Heart left ventricle (tissue), 16 donors: ENCODE measurements around the gene RIC8B. TPM values are rescaled to one million over a fixed set of nuclear protein-coding genes. Genes with fewer than 3 reads are reported as not detected.

ENCODE experiments used
- ATAC-seq, 4 donors: fragments of 200-7000 bp; cut with Tn5 transposase; one replicate each; pipeline ENCODE4 v1.9.1; 2020 to 2022; ENCODE audit warnings: moderate library complexity in 4 of 4, mild to moderate bottlenecking in 3 of 4, moderate number of reproducible peaks in 1 of 4
- DNase-seq, 5 donors: peaks; one replicate each; pipeline ENCODE4 v3.0.0-alpha.2; 2020
- H3K27ac ChIP-seq, 12 donors: fragments of 200-600 bp; sonication (generic) in 4 of 12; one replicate each; pipeline versions ENCODE4 v1.5.0 to v1.8.0; 2016 to 2022; ENCODE audit warnings: mild to moderate bottlenecking in 2 of 12
- H3K27me3 ChIP-seq, 9 donors: fragments of 200-600 bp; sonication (generic) in 2 of 9; one replicate each; pipeline versions ENCODE4 v1.5.1 to v1.8.0; 2016 to 2022; ENCODE audit warnings: mild to moderate bottlenecking in 3 of 9
- H3K36me3 ChIP-seq, 9 donors: fragments of 200-600 bp; sonication (generic) in 2 of 9; one replicate each; pipeline versions ENCODE4 v1.5.0 to v1.8.0; 2018 to 2022; ENCODE audit warnings: mild to moderate bottlenecking in 2 of 9
- H3K4me1 ChIP-seq, 12 donors: fragments of 200-600 bp; sonication (generic) in 4 of 12; one replicate each; pipeline versions ENCODE4 v1.5.0 to v1.8.0; 2016 to 2022; ENCODE audit warnings: mild to moderate bottlenecking in 3 of 12
- H3K4me3 ChIP-seq, 12 donors: fragments of 200-600 bp; sonication (generic) in 4 of 12; one replicate each; pipeline versions ENCODE4 v1.5.0 to v1.8.0; 2017 to 2022; ENCODE audit warnings: mild to moderate bottlenecking in 9 of 12, moderate library complexity in 4 of 12
- H3K9me3 ChIP-seq, 12 donors: fragments of 200-600 bp; sonication (generic) in 4 of 12; one replicate each; pipeline versions ENCODE4 v1.5.0 to v1.8.0; 2016 to 2022; ENCODE audit warnings: mild to moderate bottlenecking in 1 of 12
- POLR2A ChIP-seq, 2 donors: fragments of 450-650 bp; IDR thresholded peaks; one replicate each; pipeline ENCODE4 v1.6.1; 2017; ENCODE audit warnings: antibody characterized with exemption in 2 of 2, mild to moderate bottlenecking in 2 of 2, moderate library complexity in 2 of 2
- WGBS, 4 donors: extraction: QIAGEN DNeasy Blood & Tissue Kit in 2 of 4; methylation state at CpG; one replicate each; pipeline versions ENCODE4 v1.1.5 to v1.1.7; 2013 to 2018; 5-methylcytosine and 5-hydroxymethylcytosine counted together
- intact Hi-C, 10 donors: fragments of 100-400 bp; cut with DNase I; formaldehyde crosslinking; loops; one replicate each; pipeline versions ENCODE4 v1.11.1 to v1.14.2; 2022
- polyA plus RNA-seq, 2 donors: library from polyadenylated mRNA; stranded (reverse); fragments of 200-250 nt; gene quantifications; one replicate each; pipeline ENCODE4 v1.2.3, GENCODE V29; 2013
- total RNA-seq, 9 donors: library from RNA; depleted of rRNA in 2 of 9; stranded (reverse); fragments of >200 nt in 2 of 9; fragmentation: NEBNext Ultra II Directional in 3 of 9; extraction: Animal tissue kit (Norgen Biotek cat#: 25700) in 3 of 9; gene quantifications; one replicate each; pipeline versions ENCODE4 v1.1.0 to v1.2.4, GENCODE V29; 2016 to 2023
- TF ChIP-seq, protein P1 (sequence below), 12 donors: fragments of 200-600 bp; sonication (generic) in 4 of 12; IDR thresholded peaks; one replicate each; pipeline versions ENCODE4 v1.5.0 to v1.8.0; 2018 to 2022; ENCODE audit warnings: antibody characterized with exemption in 12 of 12, mild to moderate bottlenecking in 5 of 12
- donor health status: ischemic (EF 13 %, LVEDD 7.1; RV severe dilation, severe dysfunction).
- donor health status: healthy with polysubstance abuse.
- donor health status: DM: no; HTN: yes; CAD: no.
- donor health status: DM: no; HTN: no; CAD: no.
- donor health status: ischemic (EF 25% LVEDD 6.9; RV normal size, moderate dysfunction).
- donor health status: ischemic (EF 25% LVEDD 5.7; RV mildly dilated, moderate dysfunction).
- donor health status: healthy.
- donor health status: DM: yes; HTN: yes; CAD: no.
- donor health status: ischemic (EF 35%, LVEDD 5.7; RV mildly dilated, moderate dysfunction).
- donor health status: nonischemic (EF 11% LVEDD 7.7; RV severe dilation, severe dysfunction).
- donor health status: DM: yes; HTN: yes; CAD: no.
- donor health status: PGD.
- donor health status: ischemic (EF 29% LVEDD 5.4; RV normal size, mild dysfunction).
- donor health status: nonischemic (EF 23%, LVEDD 6.1; RV moderate dilation, normal function).

The RIC8B gene
- total and polyA plus RNA-seq, 11 donors = 6.1 to 27.5 (median 22.7) TPM

DNA sequence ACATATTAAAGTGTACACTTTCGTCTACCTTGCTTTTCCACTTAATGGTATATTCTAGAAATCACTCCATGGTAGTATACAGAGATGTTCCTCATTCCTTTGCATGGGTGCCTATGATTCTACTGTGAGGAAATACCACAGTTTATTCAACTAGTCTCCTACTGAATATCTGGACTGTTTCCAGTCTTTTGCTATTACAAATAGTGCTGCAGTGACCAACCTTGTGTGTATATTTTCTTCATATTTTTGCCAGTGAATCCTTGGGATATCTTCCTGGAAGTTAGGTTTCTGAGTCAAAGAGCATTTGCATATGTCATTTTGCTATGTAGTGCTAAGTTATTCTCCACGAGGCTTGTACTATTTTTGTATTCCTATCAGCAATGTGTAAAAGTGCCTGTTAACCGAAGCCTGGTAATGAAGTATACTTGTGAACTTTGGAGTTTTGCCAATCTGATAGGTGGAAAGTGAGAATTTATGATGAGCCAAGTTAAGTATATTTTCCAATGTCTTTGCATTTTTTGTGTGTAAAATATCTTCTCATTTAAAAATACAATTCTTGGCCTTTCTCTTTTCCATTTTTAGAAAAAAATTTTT is 149.9 kb downstream of the RIC8B start:
- H3K27me3 ChIP-seq = peaks cover 0 to 77% (median 0%) of the 10 kb centered on the region in 9 donors
- 38 to 45% (median 39%) methylated on average over 3 of the region's 3 CpGs for WGBS, 4 donors
- no peaks in the 10 kb centered on the region for H3K36me3 ChIP-seq
- no peak overlapping the region for H3K27ac ChIP-seq
- peaks cover 0 to 6% (median 0%) of the 10 kb centered on the region in 12 donors for H3K4me1 ChIP-seq
- H3K4me3 ChIP-seq = no peak overlapping the region
- intact Hi-C loops = loop anchor here in 2 of 10 donors (5.0 kb wide), 2 partner anchors 242 to 537 kb away; no protein-coding TSS in a partner anchor
- ATAC-seq = no peak
- H3K9me3 ChIP-seq = no peaks in the 10 kb centered on the region
- DNase-seq = no peak
- TF ChIP-seq, protein P1, sequence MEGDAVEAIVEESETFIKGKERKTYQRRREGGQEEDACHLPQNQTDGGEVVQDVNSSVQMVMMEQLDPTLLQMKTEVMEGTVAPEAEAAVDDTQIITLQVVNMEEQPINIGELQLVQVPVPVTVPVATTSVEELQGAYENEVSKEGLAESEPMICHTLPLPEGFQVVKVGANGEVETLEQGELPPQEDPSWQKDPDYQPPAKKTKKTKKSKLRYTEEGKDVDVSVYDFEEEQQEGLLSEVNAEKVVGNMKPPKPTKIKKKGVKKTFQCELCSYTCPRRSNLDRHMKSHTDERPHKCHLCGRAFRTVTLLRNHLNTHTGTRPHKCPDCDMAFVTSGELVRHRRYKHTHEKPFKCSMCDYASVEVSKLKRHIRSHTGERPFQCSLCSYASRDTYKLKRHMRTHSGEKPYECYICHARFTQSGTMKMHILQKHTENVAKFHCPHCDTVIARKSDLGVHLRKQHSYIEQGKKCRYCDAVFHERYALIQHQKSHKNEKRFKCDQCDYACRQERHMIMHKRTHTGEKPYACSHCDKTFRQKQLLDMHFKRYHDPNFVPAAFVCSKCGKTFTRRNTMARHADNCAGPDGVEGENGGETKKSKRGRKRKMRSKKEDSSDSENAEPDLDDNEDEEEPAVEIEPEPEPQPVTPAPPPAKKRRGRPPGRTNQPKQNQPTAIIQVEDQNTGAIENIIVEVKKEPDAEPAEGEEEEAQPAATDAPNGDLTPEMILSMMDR (IDR thresholded peaks at IDR 0.05) = no peak
- no peak for TF ChIP-seq POLR2A (IDR thresholded peaks at IDR 0.05)

DNA sequence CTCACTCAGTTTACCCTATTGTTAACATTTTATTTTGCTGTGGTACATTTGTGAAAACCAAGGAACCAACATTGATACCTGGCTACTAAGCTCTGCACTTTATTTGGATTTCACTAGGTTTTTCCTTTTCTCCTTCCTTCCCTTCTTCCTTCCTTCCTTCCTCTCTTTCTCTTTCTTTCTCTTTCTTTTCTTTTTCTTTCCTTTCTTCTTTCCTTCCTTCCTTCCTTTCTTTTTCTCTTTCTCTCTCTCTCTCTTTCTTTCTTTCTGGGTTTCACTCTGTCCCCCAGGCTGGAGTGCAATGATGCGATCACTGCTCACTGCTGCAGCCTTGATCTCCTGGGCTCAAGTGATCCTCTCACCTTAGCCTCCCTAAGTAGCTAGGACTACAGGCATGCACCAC is 152.2 kb downstream of the RIC8B start:
- 95 to 100% (median 99%) methylated on average over 1 of the region's 1 CpG for WGBS, 4 donors
- no peak overlapping the region for H3K4me3 ChIP-seq
- intact Hi-C loops = no loop called here
- ATAC-seq (no peak), DNase-seq (no peak)
- peaks cover 0 to 6% (median 0%) of the 10 kb centered on the region in 12 donors for H3K4me1 ChIP-seq
- TF ChIP-seq, protein P1 (IDR thresholded peaks at IDR 0.05) = no peak
- TF ChIP-seq POLR2A (IDR thresholded peaks at IDR 0.05) = no peak
- no peaks in the 10 kb centered on the region for H3K9me3 ChIP-seq
- no peak overlapping the region for H3K27ac ChIP-seq
- H3K36me3 ChIP-seq = no peaks in the 10 kb centered on the region
- H3K27me3 ChIP-seq = peaks cover 0 to 83% (median 0%) of the 10 kb centered on the region in 9 donors

DNA sequence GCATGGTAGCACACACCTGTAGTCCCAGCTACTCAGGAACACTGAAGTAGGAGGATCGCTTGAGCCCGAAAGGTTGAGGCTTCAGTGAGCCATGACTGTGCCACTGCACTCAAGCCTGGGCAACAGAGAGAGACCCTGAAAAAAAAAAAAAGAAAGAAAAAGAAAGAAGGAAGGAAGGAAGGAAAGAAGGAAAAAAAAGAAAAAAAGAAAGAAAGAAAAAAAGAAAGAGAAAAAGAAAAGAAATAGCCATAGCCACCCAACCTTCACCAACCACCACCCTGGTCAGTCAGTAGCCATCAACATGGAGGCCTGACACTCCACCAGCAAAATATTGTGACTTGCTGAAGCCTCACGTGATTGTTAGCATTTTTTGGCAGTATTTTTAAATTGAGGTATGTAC is 159.8 kb downstream of the RIC8B start:
- DNase-seq (no peak), ATAC-seq (no peak)
- no peak for TF ChIP-seq POLR2A (IDR thresholded peaks at IDR 0.05)
- TF ChIP-seq, protein P1 (IDR thresholded peaks at IDR 0.05) = no peak
- 81 to 88% (median 85%) methylated on average over 3 of the region's 3 CpGs for WGBS, 4 donors
- Histone ChIP-seq H3K9me3 (peaks cover 0 to 4% (median 0%) of the 10 kb centered on the region in 12 donors), H3K4me1 (no peaks in the 10 kb centered on the region), H3K36me3 (no peaks in the 10 kb centered on the region), H3K27me3 (peaks cover 0 to 43% (median 0%) of the 10 kb centered on the region in 9 donors), H3K27ac (no peak overlapping the region), H3K4me3 (no peak overlapping the region)
- intact Hi-C loops = no loop called here

Other genes starting within 250 kb of the RIC8B start
- under 1 TPM in 2 of 9 donors, not detected in 7; 0.09 TPM for gene RFX4, start 191.7 kb upstream of the RIC8B start, total RNA-seq
- not detected for gene RFX4, start 191.7 kb upstream of the RIC8B start, polyA plus RNA-seq
- 10 to 100 TPM; 26.8 to 59.2 (median 36.3) TPM for gene TMEM263, start 181.2 kb downstream of the RIC8B start, total RNA-seq
- 10 to 100 TPM; 11.6 to 37.3 TPM for gene TMEM263, start 181.2 kb downstream of the RIC8B start, polyA plus RNA-seq
- 10 to 100 TPM; 14.9 to 46.1 (median 27.8) TPM for gene MTERF2, start 212.5 kb downstream of the RIC8B start, total RNA-seq
- 10 to 100 TPM; 18.9 to 34.4 TPM for gene MTERF2, start 212.5 kb downstream of the RIC8B start, polyA plus RNA-seq